WTC11 (cell line): ENCODE results near the gene FGF11. TPM values are rescaled to one million over a fixed set of nuclear protein-coding genes. Genes with fewer than 3 reads are reported as not detected.

ENCODE experiments used
- ATAC-seq: fragments of 200-7000 bp; cut with Tn5 transposase; 2 replicates; pipeline ENCODE4 v1.10.0; 2021; ENCODE audit warnings: mild to moderate bottlenecking, moderate library complexity
- CTCF ChIA-PET: fragments of 300-600 bp; sonication (Branson Sonifier 250); formaldehyde crosslinking; loops from one replicate; lab custom pipeline; 2021; ENCODE audit warnings: antibody characterized with exemption; lab: Charles Lee
- POLR2A ChIA-PET: fragments of 350-600 bp; sonication (Branson Sonifier 250); formaldehyde crosslinking; loops from one replicate; lab custom pipeline; 2021; ENCODE audit warnings: antibody characterized with exemption; lab: Charles Lee
- DNase-seq: peaks from one replicate; pipeline ENCODE4 v3.0.0; 2021; ENCODE audit warnings: low spot score
- H3K27ac Mint-ChIP-seq: 2 replicates; pipeline ENCODE4 v1.8.0; 2021; ENCODE audit warnings: mixed read lengths
- H3K27me3 Mint-ChIP-seq: 2 replicates; pipeline ENCODE4 v1.8.0; 2021; ENCODE audit warnings: low read depth, mild to moderate bottlenecking, moderate library complexity, mixed read lengths
- H3K36me3 Mint-ChIP-seq: 2 replicates; pipeline ENCODE4 v1.8.0; 2021; ENCODE audit warnings: mixed read lengths
- H3K4me1 Mint-ChIP-seq: 2 replicates; pipeline ENCODE4 v1.8.0; 2022; ENCODE audit warnings: mixed read lengths
- H3K4me3 Mint-ChIP-seq: 2 replicates; pipeline ENCODE4 v1.8.0; 2021; ENCODE audit warnings: mild to moderate bottlenecking, moderate library complexity, mixed read lengths
- H3K9me3 Mint-ChIP-seq: 2 replicates; pipeline ENCODE4 v1.8.0; 2021; ENCODE audit warnings: mixed read lengths
- ATF2 ChIP-seq: sonication (generic); formaldehyde crosslinking; IDR thresholded peaks from 2 replicates; pipeline ENCODE4 v1.8.1; 2022; ENCODE audit warnings: low read depth, missing genetic modification reagents, borderline replicate concordance
- CREB1 ChIP-seq: sonication (generic); formaldehyde crosslinking; IDR thresholded peaks from 2 replicates; pipeline ENCODE4 v1.8.0; 2023; ENCODE audit warnings: mild to moderate bottlenecking, missing genetic modification reagents
- ELF4 ChIP-seq: sonication (generic); formaldehyde crosslinking; IDR thresholded peaks from 2 replicates; pipeline ENCODE4 v1.8.1; 2022; ENCODE audit warnings: low read depth, mild to moderate bottlenecking, moderate library complexity, missing genetic modification reagents
- ERG ChIP-seq: fragments of 250-450 bp; sonication (Bioruptor Pico); IDR thresholded peaks from 2 replicates; pipeline ENCODE4 v1.8.0; 2021; ENCODE audit warnings: mild to moderate bottlenecking
- ETV6 ChIP-seq: sonication (generic); formaldehyde crosslinking; IDR thresholded peaks from 2 replicates; pipeline ENCODE4 v1.8.1; 2022; ENCODE audit warnings: mild to moderate bottlenecking, missing genetic modification reagents
- FOXK1 ChIP-seq: sonication (generic); formaldehyde crosslinking; IDR thresholded peaks from 2 replicates; pipeline ENCODE4 v1.8.0; 2022; ENCODE audit warnings: mild to moderate bottlenecking, moderate library complexity, missing genetic modification reagents
- GABPB1 ChIP-seq: sonication (generic); formaldehyde crosslinking; IDR thresholded peaks from 2 replicates; pipeline ENCODE4 v1.8.1; 2023; ENCODE audit warnings: mild to moderate bottlenecking, missing genetic modification reagents
- MXD4 ChIP-seq: fragments of 250-450 bp; sonication (Bioruptor Pico); IDR thresholded peaks from 2 replicates; pipeline ENCODE4 v1.8.0; 2021; ENCODE audit warnings: mild to moderate bottlenecking, moderate library complexity, borderline replicate concordance
- MYBL2 ChIP-seq: sonication (generic); formaldehyde crosslinking; IDR thresholded peaks from 2 replicates; pipeline ENCODE4 v1.8.1; 2023; ENCODE audit warnings: mild to moderate bottlenecking, moderate library complexity, missing genetic modification reagents
- NFATC4 ChIP-seq: fragments of 250-450 bp; sonication (Bioruptor Pico); IDR thresholded peaks from 2 replicates; pipeline ENCODE4 v1.9.0; 2021; ENCODE audit warnings: mild to moderate bottlenecking
- NR3C1 ChIP-seq: sonication (generic); formaldehyde crosslinking; conservative IDR thresholded peaks from 2 replicates; pipeline ENCODE4 v1.8.1; 2023; ENCODE audit warnings: low read depth, mild to moderate bottlenecking, missing genetic modification reagents
- PRRX2 ChIP-seq: fragments of 250-450 bp; sonication (Bioruptor Pico); IDR thresholded peaks from 2 replicates; pipeline ENCODE4 v1.8.0; 2021; ENCODE audit warnings: mild to moderate bottlenecking
- RORB ChIP-seq: fragments of 250-450 bp; sonication (Bioruptor Pico); IDR thresholded peaks from 2 replicates; pipeline ENCODE4 v1.9.0; 2021; ENCODE audit warnings: mild to moderate bottlenecking
- TEAD1 ChIP-seq: sonication (generic); formaldehyde crosslinking; IDR thresholded peaks from 2 replicates; pipeline ENCODE4 v1.8.0; 2022; ENCODE audit warnings: mild to moderate bottlenecking, missing genetic modification reagents
- TP53 ChIP-seq: sonication (generic); formaldehyde crosslinking; IDR thresholded peaks from 2 replicates; pipeline ENCODE4 v1.8.1; 2023; ENCODE audit warnings: mild to moderate bottlenecking, missing genetic modification reagents
- ZNF232 ChIP-seq: sonication (generic); formaldehyde crosslinking; IDR thresholded peaks from 2 replicates; pipeline ENCODE4 v1.8.0; 2022; ENCODE audit warnings: mild to moderate bottlenecking, missing genetic modification reagents
- ZNF317 ChIP-seq: sonication (generic); formaldehyde crosslinking; IDR thresholded peaks from 2 replicates; pipeline ENCODE4 v1.8.1; 2023; ENCODE audit warnings: low read depth, mild to moderate bottlenecking, moderate library complexity, missing genetic modification reagents, borderline replicate concordance
- total RNA-seq: library from RNA; stranded (reverse); gene quantifications from 3 replicates; pipeline ENCODE4 v1.2.3, GENCODE V29; 2021
- TF ChIP-seq, protein P1 (sequence below): fragments of 250-450 bp; sonication (Bioruptor Pico); IDR thresholded peaks from 2 replicates; pipeline ENCODE4 v1.9.0; 2021; ENCODE audit warnings: mild to moderate bottlenecking
- TF ChIP-seq, protein P2 (sequence below): sonication (generic); formaldehyde crosslinking; IDR thresholded peaks from 2 replicates; pipeline ENCODE4 v1.8.1; 2022; ENCODE audit warnings: mild to moderate bottlenecking, missing genetic modification reagents, moderate library complexity, borderline replicate concordance
- TF ChIP-seq, protein P3 (sequence below): sonication (generic); formaldehyde crosslinking; IDR thresholded peaks from 2 replicates; pipeline ENCODE4 v1.8.0; 2023; ENCODE audit warnings: missing genetic modification reagents
- TF ChIP-seq, protein P4 (sequence below): sonication (generic); formaldehyde crosslinking; IDR thresholded peaks from 2 replicates; pipeline ENCODE4 v1.8.0; 2023; ENCODE audit warnings: missing genetic modification reagents, mild to moderate bottlenecking, borderline replicate concordance
- TF ChIP-seq, protein P5 (sequence below): sonication (generic); formaldehyde crosslinking; IDR thresholded peaks from 2 replicates; pipeline ENCODE4 v1.8.1; 2023; ENCODE audit warnings: mild to moderate bottlenecking, missing genetic modification reagents, moderate library complexity
- TF ChIP-seq, protein P6 (sequence below): sonication (generic); formaldehyde crosslinking; conservative IDR thresholded peaks from 2 replicates; pipeline ENCODE4 v1.8.1; 2022; ENCODE audit warnings: mild to moderate bottlenecking, missing genetic modification reagents

Gene FGF11
- total RNA-seq, 1 experiment from 2014 or later = 19.8 TPM

- ChIA-PET POLR2A (interaction anchor here (0.6 to 2.2 kb wide), 8 partner anchors 38 to 173 kb away, joined by 3 to 15 read pairs (median 4); partner anchors contain the start of gene MPDU1), CTCF (interaction anchor here (0.7 to 2.4 kb wide), 4 partner anchors 18 to 90 kb away, joined by 3 to 10 read pairs (median 6); partner anchors contain the start of genes PLSCR3 and TMEM256)
- Mint-ChIP-seq H3K4me3 (peak within 1 kb of the TSS; percentile 90), H3K27ac (peak within 1 kb of the TSS; percentile 99), H3K9me3 (no peaks in the 10 kb centered on the region), H3K36me3 (peaks cover 6% of the 10 kb centered on the region), H3K27me3 (no peaks in the 10 kb centered on the region), H3K4me1 (peaks cover 60% of the 10 kb centered on the region)
- ATAC-seq = peak; percentile 65
- DNase-seq = peak; percentile 96
- TF ChIP-seq, protein P1, sequence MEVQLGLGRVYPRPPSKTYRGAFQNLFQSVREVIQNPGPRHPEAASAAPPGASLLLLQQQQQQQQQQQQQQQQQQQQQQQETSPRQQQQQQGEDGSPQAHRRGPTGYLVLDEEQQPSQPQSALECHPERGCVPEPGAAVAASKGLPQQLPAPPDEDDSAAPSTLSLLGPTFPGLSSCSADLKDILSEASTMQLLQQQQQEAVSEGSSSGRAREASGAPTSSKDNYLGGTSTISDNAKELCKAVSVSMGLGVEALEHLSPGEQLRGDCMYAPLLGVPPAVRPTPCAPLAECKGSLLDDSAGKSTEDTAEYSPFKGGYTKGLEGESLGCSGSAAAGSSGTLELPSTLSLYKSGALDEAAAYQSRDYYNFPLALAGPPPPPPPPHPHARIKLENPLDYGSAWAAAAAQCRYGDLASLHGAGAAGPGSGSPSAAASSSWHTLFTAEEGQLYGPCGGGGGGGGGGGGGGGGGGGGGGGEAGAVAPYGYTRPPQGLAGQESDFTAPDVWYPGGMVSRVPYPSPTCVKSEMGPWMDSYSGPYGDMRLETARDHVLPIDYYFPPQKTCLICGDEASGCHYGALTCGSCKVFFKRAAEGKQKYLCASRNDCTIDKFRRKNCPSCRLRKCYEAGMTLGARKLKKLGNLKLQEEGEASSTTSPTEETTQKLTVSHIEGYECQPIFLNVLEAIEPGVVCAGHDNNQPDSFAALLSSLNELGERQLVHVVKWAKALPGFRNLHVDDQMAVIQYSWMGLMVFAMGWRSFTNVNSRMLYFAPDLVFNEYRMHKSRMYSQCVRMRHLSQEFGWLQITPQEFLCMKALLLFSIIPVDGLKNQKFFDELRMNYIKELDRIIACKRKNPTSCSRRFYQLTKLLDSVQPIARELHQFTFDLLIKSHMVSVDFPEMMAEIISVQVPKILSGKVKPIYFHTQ (CRISPR knock-in tag) = peak; percentile 92
- TF ChIP-seq, protein P2, sequence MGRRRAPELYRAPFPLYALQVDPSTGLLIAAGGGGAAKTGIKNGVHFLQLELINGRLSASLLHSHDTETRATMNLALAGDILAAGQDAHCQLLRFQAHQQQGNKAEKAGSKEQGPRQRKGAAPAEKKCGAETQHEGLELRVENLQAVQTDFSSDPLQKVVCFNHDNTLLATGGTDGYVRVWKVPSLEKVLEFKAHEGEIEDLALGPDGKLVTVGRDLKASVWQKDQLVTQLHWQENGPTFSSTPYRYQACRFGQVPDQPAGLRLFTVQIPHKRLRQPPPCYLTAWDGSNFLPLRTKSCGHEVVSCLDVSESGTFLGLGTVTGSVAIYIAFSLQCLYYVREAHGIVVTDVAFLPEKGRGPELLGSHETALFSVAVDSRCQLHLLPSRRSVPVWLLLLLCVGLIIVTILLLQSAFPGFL (CRISPR knock-in tag) = no peak
- TF ChIP-seq NR3C1 (no peak), ATF2 (CRISPR knock-in tag) (no peak), NFATC4 (CRISPR knock-in tag) (no peak), MXD4 (CRISPR knock-in tag) (no peak), FOXK1 (peak; percentile 14; the same call in 1 of the 2 replicates), ZNF232 (CRISPR knock-in tag) (peak; percentile 80), PRRX2 (0 out of 2 replicates have a peak, but pooled peaks have one; percentile 61), ERG (CRISPR knock-in tag) (peak; percentile 75; the same call in 1 of the 2 replicates), TP53 (CRISPR knock-in tag) (0 out of 2 replicates have a peak, but pooled peaks have one; percentile 45), RORB (CRISPR knock-in tag) (peak; percentile 97), MYBL2 (CRISPR knock-in tag) (peak; percentile 86; the same call in 1 of the 2 replicates), ZNF317 (CRISPR knock-in tag) (0 out of 2 replicates have a peak, but pooled peaks have one; percentile 33), TEAD1 (peak; percentile 16), ELF4 (no peak), ETV6 (CRISPR knock-in tag) (peak; percentile 7), GABPB1 (CRISPR knock-in tag) (peak; percentile 51; the same call in 1 of the 2 replicates), CREB1 (CRISPR knock-in tag) (no peak)
- TF ChIP-seq, protein P3, sequence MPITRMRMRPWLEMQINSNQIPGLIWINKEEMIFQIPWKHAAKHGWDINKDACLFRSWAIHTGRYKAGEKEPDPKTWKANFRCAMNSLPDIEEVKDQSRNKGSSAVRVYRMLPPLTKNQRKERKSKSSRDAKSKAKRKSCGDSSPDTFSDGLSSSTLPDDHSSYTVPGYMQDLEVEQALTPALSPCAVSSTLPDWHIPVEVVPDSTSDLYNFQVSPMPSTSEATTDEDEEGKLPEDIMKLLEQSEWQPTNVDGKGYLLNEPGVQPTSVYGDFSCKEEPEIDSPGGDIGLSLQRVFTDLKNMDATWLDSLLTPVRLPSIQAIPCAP (CRISPR knock-in tag) = no peak
- TF ChIP-seq, protein P4, sequence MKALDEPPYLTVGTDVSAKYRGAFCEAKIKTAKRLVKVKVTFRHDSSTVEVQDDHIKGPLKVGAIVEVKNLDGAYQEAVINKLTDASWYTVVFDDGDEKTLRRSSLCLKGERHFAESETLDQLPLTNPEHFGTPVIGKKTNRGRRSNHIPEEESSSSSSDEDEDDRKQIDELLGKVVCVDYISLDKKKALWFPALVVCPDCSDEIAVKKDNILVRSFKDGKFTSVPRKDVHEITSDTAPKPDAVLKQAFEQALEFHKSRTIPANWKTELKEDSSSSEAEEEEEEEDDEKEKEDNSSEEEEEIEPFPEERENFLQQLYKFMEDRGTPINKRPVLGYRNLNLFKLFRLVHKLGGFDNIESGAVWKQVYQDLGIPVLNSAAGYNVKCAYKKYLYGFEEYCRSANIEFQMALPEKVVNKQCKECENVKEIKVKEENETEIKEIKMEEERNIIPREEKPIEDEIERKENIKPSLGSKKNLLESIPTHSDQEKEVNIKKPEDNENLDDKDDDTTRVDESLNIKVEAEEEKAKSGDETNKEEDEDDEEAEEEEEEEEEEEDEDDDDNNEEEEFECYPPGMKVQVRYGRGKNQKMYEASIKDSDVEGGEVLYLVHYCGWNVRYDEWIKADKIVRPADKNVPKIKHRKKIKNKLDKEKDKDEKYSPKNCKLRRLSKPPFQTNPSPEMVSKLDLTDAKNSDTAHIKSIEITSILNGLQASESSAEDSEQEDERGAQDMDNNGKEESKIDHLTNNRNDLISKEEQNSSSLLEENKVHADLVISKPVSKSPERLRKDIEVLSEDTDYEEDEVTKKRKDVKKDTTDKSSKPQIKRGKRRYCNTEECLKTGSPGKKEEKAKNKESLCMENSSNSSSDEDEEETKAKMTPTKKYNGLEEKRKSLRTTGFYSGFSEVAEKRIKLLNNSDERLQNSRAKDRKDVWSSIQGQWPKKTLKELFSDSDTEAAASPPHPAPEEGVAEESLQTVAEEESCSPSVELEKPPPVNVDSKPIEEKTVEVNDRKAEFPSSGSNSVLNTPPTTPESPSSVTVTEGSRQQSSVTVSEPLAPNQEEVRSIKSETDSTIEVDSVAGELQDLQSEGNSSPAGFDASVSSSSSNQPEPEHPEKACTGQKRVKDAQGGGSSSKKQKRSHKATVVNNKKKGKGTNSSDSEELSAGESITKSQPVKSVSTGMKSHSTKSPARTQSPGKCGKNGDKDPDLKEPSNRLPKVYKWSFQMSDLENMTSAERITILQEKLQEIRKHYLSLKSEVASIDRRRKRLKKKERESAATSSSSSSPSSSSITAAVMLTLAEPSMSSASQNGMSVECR (CRISPR knock-in tag) = 0 out of 2 replicates have a peak, but pooled peaks have one; percentile 84
- TF ChIP-seq, protein P5, sequence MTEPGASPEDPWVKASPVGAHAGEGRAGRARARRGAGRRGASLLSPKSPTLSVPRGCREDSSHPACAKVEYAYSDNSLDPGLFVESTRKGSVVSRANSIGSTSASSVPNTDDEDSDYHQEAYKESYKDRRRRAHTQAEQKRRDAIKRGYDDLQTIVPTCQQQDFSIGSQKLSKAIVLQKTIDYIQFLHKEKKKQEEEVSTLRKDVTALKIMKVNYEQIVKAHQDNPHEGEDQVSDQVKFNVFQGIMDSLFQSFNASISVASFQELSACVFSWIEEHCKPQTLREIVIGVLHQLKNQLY (CRISPR knock-in tag) = no peak
- TF ChIP-seq, protein P6, sequence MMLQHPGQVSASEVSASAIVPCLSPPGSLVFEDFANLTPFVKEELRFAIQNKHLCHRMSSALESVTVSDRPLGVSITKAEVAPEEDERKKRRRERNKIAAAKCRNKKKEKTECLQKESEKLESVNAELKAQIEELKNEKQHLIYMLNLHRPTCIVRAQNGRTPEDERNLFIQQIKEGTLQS (CRISPR knock-in tag) = no peak
Measured at GRCh38 chr17:7484067-7484918, 45.0 kb downstream of the FGF11 start, which contains the start of gene POLR2A. Gene POLR2A (plus strand): TSS chr17:7484366.
